T-helper 2 cell treated with Interferon-gamma antibody and Interleukin-4, amounts not matched to agents 100 ng/mL and 5 ng/mL, for 36 hours (primary cell): ENCODE measurements around the gene APBB3. TPM values are rescaled to one million over a fixed set of nuclear protein-coding genes. Genes with fewer than 3 reads are reported as not detected.

Experiments used
- intact Hi-C: fragments of 100-400 bp; cut with micrococcal nuclease; formaldehyde crosslinking; loops from one replicate; pipeline ENCODE4 v1.15.1; 2023
- total RNA-seq: library from RNA; stranded (reverse); gene quantifications from 2 replicates; pipeline ENCODE4 v1.2.3, GENCODE V29; 2022

The APBB3 gene
- total RNA-seq, 1 donor from 2014 or later: 24.5 TPM

GRCh38 chr5:140575309-140575708 is 10.9 kb upstream of the APBB3 start:
- intact Hi-C loops: no loop called here

DNA sequence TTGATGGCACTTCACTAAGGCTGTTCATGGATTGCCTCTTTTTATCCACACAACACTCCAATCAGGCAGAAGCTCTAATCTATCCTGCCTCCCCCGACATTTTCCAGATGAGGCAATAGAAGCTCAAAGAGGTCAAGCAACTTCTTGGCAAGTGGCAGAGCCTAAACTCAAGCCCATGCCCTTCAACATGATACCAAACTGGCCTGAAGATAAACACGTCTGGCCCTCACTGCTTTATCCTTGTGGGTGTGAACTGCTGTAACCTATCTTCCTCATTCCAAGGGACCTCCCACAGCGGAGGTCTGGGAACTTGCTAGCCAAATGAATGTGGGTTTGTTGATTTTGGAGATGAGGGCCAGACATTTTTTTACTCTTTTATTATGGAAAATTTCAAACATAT is 9.8 kb upstream of the APBB3 start:
- intact Hi-C loops: no loop called here

GRCh38 chr5:140573683-140574082 is 9.3 kb upstream of the APBB3 start:
- intact Hi-C loops: no loop called here

DNA sequence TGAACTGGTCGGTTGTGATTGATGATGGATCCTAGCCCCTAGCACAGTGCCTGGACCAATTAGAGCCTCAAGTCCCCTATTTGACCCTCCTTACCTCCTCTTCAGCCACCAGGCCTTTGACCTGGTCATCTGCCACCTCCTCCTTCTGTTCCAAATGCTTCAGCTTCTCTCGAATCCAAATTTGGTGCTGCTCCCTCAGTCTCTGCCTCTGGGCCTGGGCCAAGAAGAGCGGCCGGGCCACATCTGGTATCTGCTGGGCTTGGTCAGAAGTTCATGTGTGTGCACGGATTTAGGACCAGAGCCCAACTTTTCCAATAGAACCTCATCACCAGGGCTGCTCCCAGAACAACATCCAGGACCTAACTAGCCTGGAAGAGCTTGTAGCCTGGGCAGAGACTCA is 6.7 kb upstream of the APBB3 start:
- intact Hi-C loops: no loop called here

- intact Hi-C loops: no loop called here
Measured at GRCh38 chr5:140570488-140570887, 6.1 kb upstream of the APBB3 start.

GRCh38 chr5:140570058-140570457 is 5.7 kb upstream of the APBB3 start:
- intact Hi-C loops: no loop called here

DNA sequence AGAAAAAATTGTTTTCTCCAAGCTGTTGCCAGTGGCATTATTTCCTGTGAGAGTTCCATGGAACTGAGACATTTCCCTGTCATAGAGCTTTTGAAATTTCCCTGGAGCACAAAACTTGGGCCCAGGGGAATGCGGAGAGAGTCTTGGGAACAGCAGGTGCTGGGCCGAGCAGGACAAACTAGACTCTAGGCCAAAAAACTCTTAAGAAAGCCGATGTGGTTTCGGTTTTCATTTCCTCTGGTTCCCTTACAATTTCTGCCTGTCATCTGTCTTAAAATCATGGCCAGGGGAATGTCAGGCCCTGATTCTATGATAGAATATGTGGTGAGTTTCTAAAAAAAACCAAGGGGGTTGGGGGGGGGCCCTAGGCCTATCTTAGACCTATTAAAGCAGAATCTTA is 4.8 kb upstream of the APBB3 start:
- intact Hi-C loops: loop anchor here (1.0 kb wide), 1 partner anchor 70 kb away; the partner anchor contains the start of gene TMCO6

GRCh38 chr5:140568443-140569063 is 4.2 kb upstream of the APBB3 start:
- intact Hi-C loops: loop anchor here (1.0 kb wide), 1 partner anchor 71 kb away; the partner anchor contains the start of gene TMCO6

DNA sequence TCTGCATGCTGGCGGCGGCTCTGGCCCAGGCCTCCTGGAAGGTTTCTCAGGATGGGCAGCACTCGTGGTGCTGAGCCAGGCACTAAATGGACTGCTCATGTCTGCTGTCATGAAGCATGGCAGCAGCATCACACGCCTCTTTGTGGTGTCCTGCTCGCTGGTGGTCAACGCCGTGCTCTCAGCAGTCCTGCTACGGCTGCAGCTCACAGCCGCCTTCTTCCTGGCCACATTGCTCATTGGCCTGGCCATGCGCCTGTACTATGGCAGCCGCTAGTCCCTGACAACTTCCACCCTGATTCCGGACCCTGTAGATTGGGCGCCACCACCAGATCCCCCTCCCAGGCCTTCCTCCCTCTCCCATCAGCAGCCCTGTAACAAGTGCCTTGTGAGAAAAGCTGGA is 3.5 kb upstream of the APBB3 start:
- intact Hi-C loops: no loop called here

DNA sequence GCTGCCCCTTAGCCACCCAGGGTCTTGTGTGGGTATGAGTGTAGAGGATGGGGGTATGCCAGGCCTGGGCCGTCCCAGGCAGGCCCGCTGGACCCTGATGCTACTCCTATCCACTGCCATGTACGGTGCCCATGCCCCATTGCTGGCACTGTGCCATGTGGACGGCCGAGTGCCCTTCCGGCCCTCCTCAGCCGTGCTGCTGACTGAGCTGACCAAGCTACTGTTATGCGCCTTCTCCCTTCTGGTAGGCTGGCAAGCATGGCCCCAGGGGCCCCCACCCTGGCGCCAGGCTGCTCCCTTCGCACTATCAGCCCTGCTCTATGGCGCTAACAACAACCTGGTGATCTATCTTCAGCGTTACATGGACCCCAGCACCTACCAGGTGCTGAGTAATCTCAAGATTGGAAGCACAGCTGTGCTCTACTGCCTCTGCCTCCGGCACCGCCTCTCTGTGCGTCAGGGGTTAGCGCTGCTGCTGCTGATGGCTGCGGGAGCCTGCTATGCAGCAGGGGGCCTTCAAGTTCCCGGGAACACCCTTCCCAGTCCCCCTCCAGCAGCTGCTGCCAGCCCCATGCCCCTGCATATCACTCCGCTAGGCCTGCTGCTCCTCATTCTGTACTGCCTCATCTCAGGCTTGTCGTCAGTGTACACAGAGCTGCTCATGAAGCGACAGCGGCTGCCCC is 2.9 kb upstream of the APBB3 start:
- intact Hi-C loops: no loop called here

- intact Hi-C loops: no loop called here
Measured at GRCh38 chr5:140566665-140567064, 2.3 kb upstream of the APBB3 start.

GRCh38 chr5:140565780-140566095 is 1.3 kb upstream of the APBB3 start:
- intact Hi-C loops: no loop called here

GRCh38 chr5:140565024-140565779 is 804 bp upstream of the APBB3 start:
- intact Hi-C loops: no loop called here

DNA sequence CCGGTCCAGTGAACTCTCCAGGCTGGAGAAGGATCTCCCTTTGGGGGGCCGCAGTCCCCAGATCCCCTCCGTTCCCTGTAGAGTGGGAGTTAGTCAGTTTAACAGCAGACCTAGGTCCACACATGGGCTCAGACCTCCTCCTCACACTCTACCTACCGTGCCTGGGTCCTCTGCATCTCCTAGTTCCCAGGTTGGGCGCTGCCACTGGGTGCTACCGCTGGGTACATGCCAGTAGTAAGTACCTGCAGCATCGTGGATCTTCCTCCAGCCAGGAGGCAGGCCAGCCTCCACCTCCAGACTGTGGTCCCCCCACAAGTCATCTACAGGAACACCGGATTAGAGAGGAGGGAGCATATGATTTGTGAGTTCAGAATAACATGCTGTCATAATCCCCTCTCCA is 802 bp downstream of the APBB3 start:
- intact Hi-C loops: loop anchor here (5.0 kb wide), 1 partner anchor 451 kb away; the partner anchor contains the start of gene PURA

- intact Hi-C loops: loop anchor here (5.0 kb wide), 1 partner anchor 450 kb away; the partner anchor contains the start of gene PURA
Measured at GRCh38 chr5:140561753-140562523, 2.5 kb downstream of the APBB3 start.

DNA sequence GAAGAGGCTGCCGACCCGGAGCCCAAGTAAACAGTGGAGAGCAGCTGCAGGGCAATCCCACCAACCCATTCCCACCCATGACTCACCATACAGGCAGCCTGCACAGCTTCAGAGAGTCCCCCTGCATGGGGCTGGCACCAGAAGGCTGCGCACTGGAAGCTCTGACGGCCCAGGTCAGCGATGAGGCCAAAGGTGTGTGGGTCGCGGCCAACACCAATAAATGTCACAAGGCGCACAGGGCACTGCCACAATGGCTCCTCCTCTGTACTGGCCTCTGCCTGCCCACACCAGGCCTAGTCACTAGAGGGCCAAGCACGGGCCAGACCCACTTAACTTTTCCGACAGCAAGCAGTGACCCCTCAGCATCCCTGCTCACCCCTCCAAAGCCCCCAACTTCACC is 4.2 kb downstream of the APBB3 start:
- intact Hi-C loops: loop anchor here (5.0 kb wide), 1 partner anchor 448 kb away; the partner anchor contains the start of gene PURA

DNA sequence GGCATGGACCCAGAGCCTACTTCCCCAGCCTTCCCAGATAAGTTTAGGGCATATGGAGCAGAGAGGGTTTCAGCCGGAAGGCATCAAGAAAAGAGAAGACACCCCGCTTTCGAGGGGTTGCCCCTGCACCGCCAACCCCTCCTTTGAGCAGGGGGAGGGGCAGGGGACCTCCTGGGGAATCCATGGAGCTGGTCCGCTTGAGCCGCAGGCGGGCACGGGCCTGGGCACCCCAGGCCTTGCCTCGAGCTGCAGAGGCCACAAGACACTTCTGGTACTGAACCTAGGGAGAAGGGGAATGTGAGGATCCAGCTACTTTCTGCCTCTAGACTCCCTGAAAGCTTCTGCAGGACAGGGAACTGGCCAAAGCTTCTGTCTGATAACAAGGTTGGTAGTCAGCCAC is 5.9 kb downstream of the APBB3 start:
- intact Hi-C loops: no loop called here

DNA sequence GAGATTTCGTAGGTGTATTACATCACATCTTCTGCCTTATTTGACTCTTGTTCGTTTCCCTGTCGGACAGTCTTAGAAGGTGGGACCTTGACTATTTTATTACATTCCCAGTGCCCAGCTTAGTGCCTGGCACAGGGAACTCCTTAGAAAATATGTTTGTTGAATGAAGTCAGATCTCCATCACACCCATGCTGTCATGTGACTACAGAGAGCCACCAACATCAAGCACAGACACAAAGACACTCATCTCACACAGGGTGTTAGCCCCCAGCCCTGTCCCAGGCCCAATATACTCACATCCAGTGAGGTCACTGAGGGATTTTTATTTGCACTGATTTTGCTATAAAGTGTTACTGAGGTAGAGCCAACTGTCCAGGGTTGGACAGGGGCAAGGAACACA is 6.4 kb downstream of the APBB3 start:
- intact Hi-C loops: loop anchor here (1.0 to 2.0 kb wide), 4 partner anchors 11 to 157 kb away; partner anchors contain the start of genes ANKHD1, EIF4EBP3, TMCO6 and ZMAT2

- intact Hi-C loops: loop anchor here (1.0 to 2.0 kb wide), 4 partner anchors 10 to 156 kb away; partner anchors contain the start of genes ANKHD1, EIF4EBP3, TMCO6 and ZMAT2
Measured at GRCh38 chr5:140557136-140557805, 7.1 kb downstream of the APBB3 start, which contains the start of gene SRA1. SRA1 (minus strand) TSS chr5:140557473; CDS start chr5:140557452, 21 bp downstream.

- intact Hi-C loops: loop anchor here (1.0 to 2.0 kb wide), 3 partner anchors 8 to 156 kb away; partner anchors contain the start of genes ANKHD1, APBB3, SLC35A4 and ZMAT2
Measured at GRCh38 chr5:140556438-140556837, 8.0 kb downstream of the APBB3 start.
